ENCODE results near the gene ARHGEF16. TPM values are rescaled to one million over a fixed set of nuclear protein-coding genes. Genes with fewer than 3 reads are reported as not detected.

Gene ARHGEF16
- total RNA-seq, 2 experiments from 2014 or later, result 0.11 to 0.22 TPM

DNA sequence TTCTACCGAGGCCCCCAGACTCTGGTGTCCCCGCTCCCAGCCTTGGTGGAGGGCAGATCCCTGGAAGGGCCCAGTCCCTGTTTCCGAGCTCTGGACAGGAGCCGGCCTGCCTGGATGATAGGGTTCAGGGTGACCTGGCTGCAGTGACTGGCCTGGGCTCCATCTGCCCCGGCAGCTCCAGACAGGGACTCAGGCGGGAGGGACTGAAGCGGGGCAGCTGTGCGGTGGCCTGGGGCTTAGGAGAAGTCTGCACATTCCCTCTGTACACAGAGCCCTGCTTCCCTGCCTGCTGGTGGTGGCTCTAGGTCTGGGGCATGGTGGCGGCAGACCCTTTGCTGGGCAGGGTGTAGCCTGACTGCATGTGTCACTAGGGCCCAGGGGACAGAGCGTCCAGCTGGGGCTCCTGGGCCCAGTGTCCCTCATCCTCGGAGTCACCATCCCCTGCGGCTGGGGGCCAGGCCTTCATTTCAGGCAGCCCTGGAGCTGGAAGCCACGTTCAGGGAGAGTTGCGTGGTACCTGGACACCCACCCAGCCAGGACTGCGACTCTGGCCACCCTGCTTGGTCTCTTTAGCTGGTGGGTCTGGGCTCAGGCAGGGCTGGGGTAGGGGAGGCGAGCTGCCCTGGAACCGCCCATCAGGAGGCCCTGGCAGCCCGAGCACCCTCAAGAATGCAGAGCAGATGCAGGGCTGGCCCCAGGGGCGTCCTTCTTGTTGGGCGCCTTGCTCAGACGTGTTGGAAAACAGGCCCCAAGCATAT, 9.6 kb downstream of the ARHGEF16 start:
- H3K4me1 ChIP-seq (ENCODE audit: insufficient read depth, low read length), result no peaks in the 10 kb centered on the region
- Mint-ChIP-seq H3K9me3 (no peaks in the 10 kb centered on the region), H3K36me3 (ENCODE audit: low read depth) (no peaks in the 10 kb centered on the region), H3K27ac (no peak overlapping the region), H3K27me3 (no peaks in the 10 kb centered on the region), H3K4me3 (no peak overlapping the region), H3K4me1 (ENCODE audit: low read depth) (no peaks in the 10 kb centered on the region)
- no peaks in the 10 kb centered on the region for H3K27me3 ChIP-seq (ENCODE audit: control insufficient read depth in 1 of 2, insufficient read depth in 2 of 2, low read length in 2 of 2)
- H3K36me3 ChIP-seq (ENCODE audit: insufficient read depth, low read length), result no peaks in the 10 kb centered on the region
- no peak overlapping the region for H3K27ac ChIP-seq (ENCODE audit: low read depth in 1 of 2, low read length in 2 of 2)
- TF ChIP-seq, protein P1, sequence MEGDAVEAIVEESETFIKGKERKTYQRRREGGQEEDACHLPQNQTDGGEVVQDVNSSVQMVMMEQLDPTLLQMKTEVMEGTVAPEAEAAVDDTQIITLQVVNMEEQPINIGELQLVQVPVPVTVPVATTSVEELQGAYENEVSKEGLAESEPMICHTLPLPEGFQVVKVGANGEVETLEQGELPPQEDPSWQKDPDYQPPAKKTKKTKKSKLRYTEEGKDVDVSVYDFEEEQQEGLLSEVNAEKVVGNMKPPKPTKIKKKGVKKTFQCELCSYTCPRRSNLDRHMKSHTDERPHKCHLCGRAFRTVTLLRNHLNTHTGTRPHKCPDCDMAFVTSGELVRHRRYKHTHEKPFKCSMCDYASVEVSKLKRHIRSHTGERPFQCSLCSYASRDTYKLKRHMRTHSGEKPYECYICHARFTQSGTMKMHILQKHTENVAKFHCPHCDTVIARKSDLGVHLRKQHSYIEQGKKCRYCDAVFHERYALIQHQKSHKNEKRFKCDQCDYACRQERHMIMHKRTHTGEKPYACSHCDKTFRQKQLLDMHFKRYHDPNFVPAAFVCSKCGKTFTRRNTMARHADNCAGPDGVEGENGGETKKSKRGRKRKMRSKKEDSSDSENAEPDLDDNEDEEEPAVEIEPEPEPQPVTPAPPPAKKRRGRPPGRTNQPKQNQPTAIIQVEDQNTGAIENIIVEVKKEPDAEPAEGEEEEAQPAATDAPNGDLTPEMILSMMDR (IDR thresholded peaks at IDR 0.05), result no peak
- no peak for ATAC-seq (ENCODE audit: poor library complexity)
- ChIA-PET POLR2A (no interaction called here), CTCF (interaction anchor here (1.3 kb wide), 1 partner anchor 11 kb away, joined by 6 read pairs; no protein-coding TSS in a partner anchor)
- intact Hi-C loops (cut with DNase I, micrococcal nuclease), result no loop called here
- no peaks in the 10 kb centered on the region for H3K9me3 ChIP-seq (ENCODE audit: control insufficient read depth in 1 of 2, insufficient read depth in 1 of 2, low read length in 2 of 2)
- peak in 1 of 14 experiments; percentile 1 for DNase-seq
- H3K4me3 ChIP-seq (ENCODE audit: low read length), result no peak overlapping the region

DNA sequence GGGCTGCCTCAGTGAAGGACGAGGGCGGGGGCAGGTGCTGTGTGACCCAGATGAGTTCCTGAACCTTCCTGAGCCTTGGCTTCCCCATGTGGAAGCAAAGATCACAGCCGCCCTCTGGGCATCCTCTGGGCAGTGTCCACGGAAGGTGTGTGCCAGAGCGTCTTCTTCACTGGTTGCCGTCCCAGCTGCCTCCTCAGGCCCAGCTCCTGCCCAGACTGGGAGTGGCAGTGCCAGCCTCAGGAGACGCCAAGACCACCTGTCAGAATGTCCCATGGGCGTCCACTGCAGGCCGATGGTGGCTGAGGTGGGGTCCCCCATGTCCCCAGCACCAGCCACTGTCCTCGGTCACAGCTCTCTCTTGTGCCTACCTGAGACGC, 10.2 kb downstream of the ARHGEF16 start:
- Mint-ChIP-seq H3K27ac (no peak overlapping the region), H3K4me3 (no peak overlapping the region), H3K36me3 (ENCODE audit: low read depth) (no peaks in the 10 kb centered on the region), H3K27me3 (no peaks in the 10 kb centered on the region), H3K4me1 (ENCODE audit: low read depth) (no peaks in the 10 kb centered on the region), H3K9me3 (no peaks in the 10 kb centered on the region)
- Histone ChIP-seq H3K27me3 (ENCODE audit: control insufficient read depth in 1 of 2, insufficient read depth in 2 of 2, low read length in 2 of 2) (no peaks in the 10 kb centered on the region), H3K27ac (ENCODE audit: low read depth in 1 of 2, low read length in 2 of 2) (no peak overlapping the region), H3K4me3 (ENCODE audit: low read length) (no peak overlapping the region), H3K9me3 (ENCODE audit: control insufficient read depth in 1 of 2, insufficient read depth in 1 of 2, low read length in 2 of 2) (no peaks in the 10 kb centered on the region), H3K36me3 (ENCODE audit: insufficient read depth, low read length) (no peaks in the 10 kb centered on the region), H3K4me1 (ENCODE audit: insufficient read depth, low read length) (no peaks in the 10 kb centered on the region)
- ATAC-seq (ENCODE audit: poor library complexity), result no peak
- intact Hi-C loops (cut with DNase I, micrococcal nuclease), result no loop called here
- POLR2A ChIA-PET, result no interaction called here
- peak in 1 of 14 experiments; percentile 2 for DNase-seq
- CTCF ChIA-PET, result no interaction called here
- TF ChIP-seq, protein P1 (IDR thresholded peaks at IDR 0.05), result no peak

DNA sequence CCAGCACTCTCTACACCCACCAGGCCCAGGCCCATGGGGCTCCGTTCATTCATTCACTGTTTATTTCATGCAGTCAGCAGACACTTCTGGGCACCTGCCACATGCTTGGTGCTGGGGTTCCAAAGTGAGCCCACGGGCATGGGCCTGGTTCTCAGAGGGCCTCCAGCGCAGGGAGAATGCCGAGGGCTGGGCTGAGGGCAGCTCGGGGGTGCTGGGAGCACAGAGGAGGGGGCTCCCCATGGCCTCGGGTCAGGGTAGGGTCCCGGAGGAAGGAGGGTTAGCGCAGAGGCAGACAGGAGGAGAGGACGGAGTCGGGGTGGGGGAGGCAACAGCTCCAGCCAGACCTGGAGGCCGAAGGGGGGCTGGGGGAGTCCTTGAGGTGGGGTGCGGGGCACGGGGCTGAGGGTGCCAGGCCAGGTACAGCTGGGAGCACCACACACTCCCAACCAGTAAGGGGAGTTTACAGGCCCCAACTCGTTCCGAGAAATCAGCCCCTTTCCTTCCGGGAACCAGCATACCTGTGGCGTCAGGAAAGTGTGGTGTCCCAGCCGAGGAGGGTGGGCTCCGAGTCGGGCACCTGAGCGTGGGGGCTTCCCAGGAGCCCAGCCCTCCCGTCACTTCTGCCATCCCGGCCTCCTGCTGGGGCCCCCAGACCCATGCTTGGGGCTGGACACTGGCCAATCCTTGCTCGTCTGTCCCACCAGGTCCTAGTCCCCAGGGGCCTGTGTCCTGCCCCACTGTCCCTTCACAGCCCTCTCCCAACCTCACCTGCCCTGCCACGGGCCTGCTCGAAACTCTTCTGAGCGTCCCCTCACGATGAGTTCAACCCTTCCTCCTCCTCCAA, 10.8 kb downstream of the ARHGEF16 start:
- ATAC-seq (ENCODE audit: poor library complexity) (no peak), DNase-seq (peak in 1 of 14 experiments; percentile 2)
- Histone ChIP-seq H3K27me3 (ENCODE audit: control insufficient read depth in 1 of 2, insufficient read depth in 2 of 2, low read length in 2 of 2) (no peaks in the 10 kb centered on the region), H3K36me3 (ENCODE audit: insufficient read depth, low read length) (no peaks in the 10 kb centered on the region), H3K4me3 (ENCODE audit: low read length) (no peak overlapping the region), H3K4me1 (ENCODE audit: insufficient read depth, low read length) (no peaks in the 10 kb centered on the region), H3K27ac (ENCODE audit: low read depth in 1 of 2, low read length in 2 of 2) (no peak overlapping the region), H3K9me3 (ENCODE audit: control insufficient read depth in 1 of 2, insufficient read depth in 1 of 2, low read length in 2 of 2) (no peaks in the 10 kb centered on the region)
- no peak overlapping the region for H3K4me3 Mint-ChIP-seq
- POLR2A ChIA-PET, result no interaction called here
- TF ChIP-seq, protein P1 (IDR thresholded peaks at IDR 0.05), result no peak
- no peak overlapping the region for H3K27ac Mint-ChIP-seq
- H3K36me3 Mint-ChIP-seq (ENCODE audit: low read depth), result no peaks in the 10 kb centered on the region
- intact Hi-C loops (cut with DNase I, micrococcal nuclease), result no loop called here
- no peaks in the 10 kb centered on the region for H3K27me3 Mint-ChIP-seq
- no peaks in the 10 kb centered on the region for H3K9me3 Mint-ChIP-seq
- H3K4me1 Mint-ChIP-seq (ENCODE audit: low read depth), result no peaks in the 10 kb centered on the region
- CTCF ChIA-PET, result no interaction called here

Data from CD4-positive, alpha-beta T cell (primary cell).